CD14-positive monocyte (primary cell): ENCODE measurements around the gene ANXA2. TPM values are rescaled to one million over a fixed set of nuclear protein-coding genes. Genes with fewer than 3 reads are reported as not detected.

Experiments
- DNase-seq, 3 donors: peaks; one replicate each; pipeline ENCODE4 v3.0.0-alpha.2; 2011 to 2022
- H2AFZ ChIP-seq: 2 replicates; pipeline ENCODE4 v1.6.0; 2012; ENCODE audit warnings: mild to moderate bottlenecking, low read depth, low read length, inconsistent platforms; ENCODE audit not compliant: insufficient read depth, poor library complexity, severe bottlenecking
- H3K27ac ChIP-seq, 2 donors: 1 replicate in 1 of 2; 2 replicates in 1 of 2; pipeline ENCODE4 v1.5.1; 2012 to 2013; ENCODE audit warnings: low read length in 2 of 2, control low read depth in 1 of 2, inconsistent platforms in 1 of 2, low read depth in 1 of 2, mild to moderate bottlenecking in 1 of 2
- H3K27me3 ChIP-seq, 2 donors: one replicate each; pipeline versions ENCODE4 v1.6.0 to v1.6.1; 2011 to 2013; ENCODE audit warnings: low read length in 2 of 2; ENCODE audit not compliant: control insufficient read depth in 2 of 2, insufficient read depth in 2 of 2
- H3K36me3 ChIP-seq, 2 donors: replicated peaks in 1 of 2; 1 replicate in 1 of 2; 2 replicates in 1 of 2; pipeline versions ENCODE4 v1.5.1 to v1.6.1; 2012 to 2013; ENCODE audit warnings: low read length in 2 of 2, control low read depth in 1 of 2, inconsistent platforms in 1 of 2, mild to moderate bottlenecking in 1 of 2; ENCODE audit not compliant: insufficient read depth in 2 of 2, control insufficient read depth in 1 of 2
- H3K4me1 ChIP-seq, 2 donors: 1 replicate in 1 of 2; 2 replicates in 1 of 2; pipeline versions ENCODE4 v1.5.1 to v1.6.1; 2012 to 2013; ENCODE audit warnings: low read length in 2 of 2, control low read depth in 1 of 2, inconsistent platforms in 1 of 2, mild to moderate bottlenecking in 1 of 2, moderate library complexity in 1 of 2; ENCODE audit not compliant: insufficient read depth in 2 of 2, control insufficient read depth in 1 of 2
- H3K4me2 ChIP-seq: replicated peaks from 2 replicates; pipeline ENCODE3; 2012; ENCODE audit warnings: low read length, moderate library complexity, mild to moderate bottlenecking; ENCODE audit not compliant: poor library complexity, severe bottlenecking; ENCODE audit errors: extremely low read depth
- H3K4me3 ChIP-seq, 3 experiments: fragments of 200-600 bp in 1 of 3; sonication (generic) in 1 of 3; replicated peaks in 1 of 3; 1 replicate in 2 of 3; 2 replicates in 1 of 3; pipeline ENCODE4 v1.5.1; 2011 to 2013; ENCODE audit warnings: low read length in 3 of 3, mild to moderate bottlenecking in 3 of 3, control low read depth in 2 of 3, low read depth in 2 of 3, inconsistent platforms in 1 of 3, moderate library complexity in 1 of 3
- H3K79me2 ChIP-seq: 2 replicates; pipeline ENCODE4 v1.6.0; 2012; ENCODE audit warnings: mild to moderate bottlenecking, control low read depth, inconsistent platforms, low read length, moderate library complexity; ENCODE audit not compliant: insufficient read depth
- H3K9ac ChIP-seq: 2 replicates; pipeline ENCODE4 v1.6.0; 2017; ENCODE audit warnings: low read length, mild to moderate bottlenecking; ENCODE audit not compliant: insufficient read depth, poor library complexity, severe bottlenecking
- H3K9me3 ChIP-seq, 2 donors: replicated peaks in 1 of 2; 1 replicate in 1 of 2; 2 replicates in 1 of 2; pipeline versions ENCODE4 v1.5.1 to v1.6.1; 2012 to 2013; ENCODE audit warnings: low read length in 2 of 2, control low read depth in 1 of 2; ENCODE audit not compliant: control insufficient read depth in 1 of 2, insufficient read depth in 1 of 2
- H4K20me1 ChIP-seq: 2 replicates; pipeline ENCODE4 v1.6.0; 2012; ENCODE audit warnings: mild to moderate bottlenecking, low read length, control low read depth, moderate library complexity; ENCODE audit not compliant: insufficient read depth
- H3K27ac Mint-ChIP-seq, 7 donors: one replicate each; pipeline ENCODE4 v1.8.0; 2020; ENCODE audit warnings: mild to moderate bottlenecking in 7 of 7, mixed read lengths in 7 of 7, moderate library complexity in 6 of 7, inconsistent platforms in 2 of 7
- H3K27me3 Mint-ChIP-seq, 3 donors: one replicate each; pipeline ENCODE4 v1.8.0; 2021 to 2022; ENCODE audit warnings: low read depth in 3 of 3, mild to moderate bottlenecking in 3 of 3, mixed read lengths in 3 of 3, moderate library complexity in 3 of 3, inconsistent platforms in 1 of 3
- H3K36me3 Mint-ChIP-seq, 2 donors: one replicate each; pipeline ENCODE4 v1.8.0; 2020; ENCODE audit warnings: mixed read lengths in 2 of 2, inconsistent platforms in 1 of 2, mild to moderate bottlenecking in 1 of 2
- H3K4me1 Mint-ChIP-seq: one replicate; pipeline ENCODE4 v1.8.0; 2020; ENCODE audit warnings: mild to moderate bottlenecking, mixed read lengths
- H3K4me3 Mint-ChIP-seq, 2 donors: one replicate each; pipeline ENCODE4 v1.8.0; 2020; ENCODE audit warnings: mild to moderate bottlenecking in 2 of 2, mixed read lengths in 2 of 2, moderate library complexity in 1 of 2
- H3K9me3 Mint-ChIP-seq, 7 donors: one replicate each; pipeline ENCODE4 v1.8.0; 2020 to 2022; ENCODE audit warnings: mixed read lengths in 7 of 7, mild to moderate bottlenecking in 6 of 7, moderate library complexity in 6 of 7, inconsistent platforms in 2 of 7
- CTCF ChIP-seq: fragments of 200-600 bp; IDR thresholded peaks from one replicate; pipeline ENCODE4 v1.8.0; 2022; ENCODE audit warnings: antibody characterized with exemption, mild to moderate bottlenecking
- WGBS: methylation state at CpG from one replicate; pipeline ENCODE4 v1.1.5; 2013; ENCODE audit warnings: missing lambda C conversion rate; ENCODE audit not compliant: insufficient coverage; 5-methylcytosine and 5-hydroxymethylcytosine counted together
- intact Hi-C, 2 donors: fragments of 100-400 bp; cut with micrococcal nuclease; formaldehyde crosslinking; loops; one replicate each; pipeline versions ENCODE4 v1.15.0 to v1.15.1; 2023
- polyA plus RNA-seq, 3 donors: library from polyadenylated mRNA; depleted of rRNA in 1 of 3; unstranded in 2 of 3; stranded (reverse) in 1 of 3; fragments of 300-500 nt in 2 of 3; fragments of >200 nt in 1 of 3; fragmentation: Illumina TruSeq in 2 of 3; gene quantifications; 1 replicate in 2 of 3; 2 replicates in 1 of 3; pipeline ENCODE4 v1.2.3, GENCODE V29; 2012 to 2021
- small RNA-seq: library from RNA; depleted of rRNA; stranded (forward); fragments of <200 nt; gene quantifications from one replicate; pipeline ENCODE3, GENCODE V24; 2012; ENCODE audit warnings: low read depth; ENCODE audit not compliant: insufficient read length

Gene ANXA2
- polyA plus RNA-seq, 3 donors = 966 to 2,079 (median 2,046) TPM

DNA sequence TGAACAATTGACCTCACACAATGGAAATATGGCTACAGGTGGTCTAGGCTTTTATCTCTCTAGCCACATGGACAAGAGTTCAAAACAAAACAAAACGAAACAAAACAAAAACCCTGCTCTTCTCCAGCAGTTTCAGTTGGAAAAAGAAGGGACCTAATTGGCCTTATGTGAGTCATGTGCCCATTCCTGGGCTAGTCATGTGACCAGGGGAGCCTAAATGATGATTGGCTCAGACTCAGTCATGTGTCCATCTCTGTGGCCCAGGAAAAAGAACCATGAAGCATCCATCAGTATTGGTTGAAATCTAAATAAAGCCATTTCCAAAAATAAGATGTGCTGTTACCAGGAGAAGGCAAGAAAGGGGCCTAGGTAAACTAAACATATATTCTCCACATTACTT, 96.8 kb downstream of the ANXA2 start:
- H3K27ac Mint-ChIP-seq = no peak overlapping the region
- H3K9me3 Mint-ChIP-seq = peaks cover 3 to 16% (median 8%) of the 10 kb centered on the region in 7 donors
- H3K79me2 ChIP-seq = no peaks in the 10 kb centered on the region

GRCh38 chr15:60299452-60300047, 98.2 kb downstream of the ANXA2 start:
- no peak for TF ChIP-seq CTCF
- Mint-ChIP-seq H3K27me3 (peaks cover 0 to 3% (median 2%) of the 10 kb centered on the region in 3 donors), H3K4me3 (no peak overlapping the region), H3K9me3 (peaks cover 8 to 22% (median 10%) of the 10 kb centered on the region in 7 donors), H3K36me3 (no peaks in the 10 kb centered on the region), H3K4me1 (no peaks in the 10 kb centered on the region), H3K27ac (no peak overlapping the region)
- no peak overlapping the region for H3K4me3 ChIP-seq
- H3K27me3 ChIP-seq = no peaks in the 10 kb centered on the region
- WGBS = 86% methylated on average over 15 of the region's 18 CpGs
- no peak overlapping the region for H3K9ac ChIP-seq
- peaks cover 0 to 5% of the 10 kb centered on the region in 2 donors for H3K9me3 ChIP-seq
- no peak overlapping the region for H3K27ac ChIP-seq
- H3K79me2 ChIP-seq = no peaks in the 10 kb centered on the region
- H3K36me3 ChIP-seq = no peaks in the 10 kb centered on the region
- no peaks in the 10 kb centered on the region for H4K20me1 ChIP-seq
- H3K4me1 ChIP-seq = no peaks in the 10 kb centered on the region
- no peak for DNase-seq
- no peak overlapping the region for H2AFZ ChIP-seq
- intact Hi-C loops = no loop called here
- H3K4me2 ChIP-seq = no peak overlapping the region

More for the DNA sequence above, 96.8 kb downstream of the ANXA2 start:
- Histone ChIP-seq H3K4me1 (no peaks in the 10 kb centered on the region), H3K9me3 (peaks cover 0 to 5% of the 10 kb centered on the region in 2 donors), H3K27me3 (no peaks in the 10 kb centered on the region), H3K4me3 (no peak overlapping the region), H3K9ac (no peak overlapping the region), H2AFZ (no peak overlapping the region), H3K36me3 (no peaks in the 10 kb centered on the region), H3K4me2 (no peak overlapping the region), H4K20me1 (no peaks in the 10 kb centered on the region), H3K27ac (no peak overlapping the region)
- TF ChIP-seq CTCF = no peak
- peaks cover 0 to 3% (median 0%) of the 10 kb centered on the region in 3 donors for H3K27me3 Mint-ChIP-seq
- no peak for DNase-seq
- no CpG with 5 or more reads among the region's 1 CpG for WGBS
- intact Hi-C loops = no loop called here
- no peaks in the 10 kb centered on the region for H3K4me1 Mint-ChIP-seq
- H3K36me3 Mint-ChIP-seq = no peaks in the 10 kb centered on the region
- H3K4me3 Mint-ChIP-seq = no peak overlapping the region

Small RNAs within 50 kb of the gene (small RNA-seq; reads per million reads assigned to genes)
- gene AC087385.3 = not detected

Other genes with a start within 250 kb of the ANXA2 start
- 10 to 100 TPM in 2 of 3 donors, 1 to 10 TPM in 1; 10.0 to 27.0 (median 24.8) TPM for gene ICE2, start 81.2 kb upstream of the ANXA2 start, polyA plus RNA-seq